Nephron progenitor cell (in vitro differentiated cells): Measurements from ENCODE around the gene WSCD2.

Source experiments
- DNase-seq: peaks from one replicate; pipeline ENCODE4 v3.0.0; 2021
- H3K27ac Mint-ChIP-seq: 2 replicates; pipeline ENCODE4 v1.8.0; 2021; ENCODE audit warnings: mild to moderate bottlenecking, moderate library complexity, mixed read lengths
- H3K27me3 Mint-ChIP-seq: 2 replicates; pipeline ENCODE4 v1.8.0; 2021; ENCODE audit warnings: mild to moderate bottlenecking, low read depth, mixed read lengths; ENCODE audit not compliant: poor library complexity
- H3K36me3 Mint-ChIP-seq: 2 replicates; pipeline ENCODE4 v1.8.0; 2021; ENCODE audit warnings: low read depth, mixed read lengths
- H3K4me1 Mint-ChIP-seq: 2 replicates; pipeline ENCODE4 v1.8.0; 2021; ENCODE audit warnings: mixed read lengths
- H3K4me3 Mint-ChIP-seq: 2 replicates; pipeline ENCODE4 v1.8.0; 2021; ENCODE audit warnings: mild to moderate bottlenecking, moderate library complexity, mixed read lengths
- H3K9me3 Mint-ChIP-seq: 2 replicates; pipeline ENCODE4 v1.8.0; 2021; ENCODE audit warnings: mild to moderate bottlenecking, moderate library complexity, mixed read lengths
- TF ChIP-seq, protein P1 (sequence below): fragments of 200-600 bp; sonication (generic); IDR thresholded peaks from 2 replicates; pipeline ENCODE4 v1.5.0; 2021; ENCODE audit warnings: antibody characterized with exemption

The WSCD2 gene

DNA sequence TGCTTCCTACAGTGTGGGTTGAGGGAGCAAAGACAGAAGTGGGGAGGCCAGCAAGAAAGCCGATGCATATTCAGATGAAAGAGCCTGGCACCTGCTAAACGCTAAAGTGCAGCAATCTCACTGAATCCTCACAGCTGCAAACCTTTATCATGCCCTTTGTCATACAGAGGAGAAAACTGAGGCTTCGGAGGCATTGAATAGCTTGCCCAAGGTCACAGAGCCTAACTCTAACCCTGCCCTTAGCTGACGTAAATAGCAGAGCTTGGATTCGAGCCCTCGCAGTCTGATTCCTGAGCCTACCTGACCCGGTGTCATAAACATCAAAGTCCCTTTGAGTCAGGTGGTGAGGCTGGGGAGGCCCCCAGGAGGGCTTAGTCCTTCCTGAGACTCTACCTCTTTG, 155.1 kb downstream of the WSCD2 start:
- peaks cover 8% of the 10 kb centered on the region for H3K4me1 Mint-ChIP-seq
- H3K27me3 Mint-ChIP-seq = peaks cover 16% of the 10 kb centered on the region
- no peak for DNase-seq
- TF ChIP-seq, protein P1, sequence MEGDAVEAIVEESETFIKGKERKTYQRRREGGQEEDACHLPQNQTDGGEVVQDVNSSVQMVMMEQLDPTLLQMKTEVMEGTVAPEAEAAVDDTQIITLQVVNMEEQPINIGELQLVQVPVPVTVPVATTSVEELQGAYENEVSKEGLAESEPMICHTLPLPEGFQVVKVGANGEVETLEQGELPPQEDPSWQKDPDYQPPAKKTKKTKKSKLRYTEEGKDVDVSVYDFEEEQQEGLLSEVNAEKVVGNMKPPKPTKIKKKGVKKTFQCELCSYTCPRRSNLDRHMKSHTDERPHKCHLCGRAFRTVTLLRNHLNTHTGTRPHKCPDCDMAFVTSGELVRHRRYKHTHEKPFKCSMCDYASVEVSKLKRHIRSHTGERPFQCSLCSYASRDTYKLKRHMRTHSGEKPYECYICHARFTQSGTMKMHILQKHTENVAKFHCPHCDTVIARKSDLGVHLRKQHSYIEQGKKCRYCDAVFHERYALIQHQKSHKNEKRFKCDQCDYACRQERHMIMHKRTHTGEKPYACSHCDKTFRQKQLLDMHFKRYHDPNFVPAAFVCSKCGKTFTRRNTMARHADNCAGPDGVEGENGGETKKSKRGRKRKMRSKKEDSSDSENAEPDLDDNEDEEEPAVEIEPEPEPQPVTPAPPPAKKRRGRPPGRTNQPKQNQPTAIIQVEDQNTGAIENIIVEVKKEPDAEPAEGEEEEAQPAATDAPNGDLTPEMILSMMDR = no peak
- H3K9me3 Mint-ChIP-seq = no peaks in the 10 kb centered on the region
- H3K4me3 Mint-ChIP-seq = no peak overlapping the region
- H3K36me3 Mint-ChIP-seq = no peaks in the 10 kb centered on the region
- no peak overlapping the region for H3K27ac Mint-ChIP-seq

DNA sequence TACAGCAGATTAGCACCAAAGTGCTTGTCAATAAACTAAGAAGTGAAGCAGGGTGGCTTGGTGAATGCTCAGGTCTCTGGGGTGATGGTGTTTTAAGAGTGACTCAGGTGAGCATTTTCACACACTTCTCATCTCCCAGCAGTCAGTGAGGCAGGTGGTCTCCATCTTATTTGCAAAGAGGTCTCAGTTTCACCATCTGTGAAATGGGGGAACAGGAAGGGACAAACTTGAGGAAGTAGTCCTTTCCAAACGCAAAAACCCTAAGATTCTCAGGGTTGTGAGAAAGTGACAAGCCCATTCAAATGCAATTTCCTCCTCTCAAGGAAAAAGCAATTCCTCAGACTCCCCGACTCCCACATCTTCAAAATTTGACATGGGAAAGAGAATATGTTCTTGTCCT, 155.9 kb downstream of the WSCD2 start:
- DNase-seq = no peak
- Mint-ChIP-seq H3K4me1 (peaks cover 8% of the 10 kb centered on the region), H3K27ac (no peak overlapping the region), H3K4me3 (no peak overlapping the region), H3K9me3 (no peaks in the 10 kb centered on the region), H3K36me3 (no peaks in the 10 kb centered on the region), H3K27me3 (peaks cover 10% of the 10 kb centered on the region)
- TF ChIP-seq, protein P1 = no peak

DNA sequence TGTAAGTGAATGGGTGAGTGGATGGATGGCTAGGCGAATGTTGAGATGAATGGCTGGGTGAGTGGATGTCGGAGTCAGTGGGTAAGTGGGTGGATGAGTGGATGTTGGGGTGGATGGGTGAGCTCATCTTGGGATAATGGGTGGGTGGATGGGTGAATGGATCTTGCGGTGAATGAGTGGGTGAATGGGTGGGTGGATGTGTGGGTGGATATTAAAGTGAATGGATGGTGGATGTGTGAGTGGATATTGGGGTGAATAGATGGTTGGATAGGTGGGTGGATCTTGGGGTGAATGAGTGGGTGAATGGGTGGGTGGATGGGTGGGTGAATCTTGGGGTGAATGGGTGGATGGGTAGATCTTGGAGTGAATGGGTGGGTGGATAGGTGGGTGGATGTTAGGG, 158.1 kb downstream of the WSCD2 start:
- H3K36me3 Mint-ChIP-seq = peaks cover 7% of the 10 kb centered on the region
- H3K4me1 Mint-ChIP-seq = peaks cover 4% of the 10 kb centered on the region
- DNase-seq = no peak
- no peak overlapping the region for H3K4me3 Mint-ChIP-seq
- TF ChIP-seq, protein P1 = no peak
- H3K27ac Mint-ChIP-seq = peak overlapping the region; percentile 6
- H3K27me3 Mint-ChIP-seq = peaks cover 9% of the 10 kb centered on the region
- no peaks in the 10 kb centered on the region for H3K9me3 Mint-ChIP-seq

DNA sequence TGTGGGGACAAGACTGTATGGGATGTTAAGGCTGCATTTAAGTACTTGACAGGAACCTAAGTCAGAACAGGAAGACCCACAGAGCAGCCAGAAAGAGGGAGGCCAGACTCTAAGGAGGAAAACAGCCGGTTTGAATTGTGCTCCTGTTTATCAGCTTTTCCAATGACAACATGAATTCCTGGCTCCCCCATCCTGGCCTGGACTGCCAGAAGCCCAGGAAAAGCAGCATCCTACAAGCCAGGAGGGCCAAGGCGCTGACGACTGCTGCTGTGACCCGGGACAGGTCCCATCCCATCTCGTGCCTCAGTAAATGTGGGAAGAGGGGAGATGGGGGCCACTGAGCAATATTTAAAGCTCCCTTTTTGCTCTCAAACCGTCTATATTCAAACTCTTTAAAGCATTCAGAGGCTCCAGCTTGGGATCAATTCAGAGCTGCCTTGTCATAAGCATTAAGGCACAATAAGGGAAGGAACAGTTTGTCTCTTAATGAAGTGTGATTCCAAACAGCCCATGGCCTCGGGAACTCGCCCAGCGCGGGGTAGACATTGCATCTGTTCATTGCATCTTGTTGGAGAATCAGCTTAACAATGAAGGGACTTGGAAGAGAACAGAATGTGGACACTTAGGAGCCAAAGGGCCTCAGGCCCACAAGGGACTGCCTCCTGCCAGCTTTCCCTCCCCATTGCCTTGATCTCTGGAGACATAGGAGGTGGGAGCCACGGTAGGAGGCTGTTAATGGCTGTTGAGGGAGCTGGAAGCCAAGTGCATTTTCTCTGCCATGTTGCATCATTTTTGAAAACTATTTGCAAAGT, 160.5 kb downstream of the WSCD2 start:
- H3K4me3 Mint-ChIP-seq = no peak overlapping the region

DNA sequence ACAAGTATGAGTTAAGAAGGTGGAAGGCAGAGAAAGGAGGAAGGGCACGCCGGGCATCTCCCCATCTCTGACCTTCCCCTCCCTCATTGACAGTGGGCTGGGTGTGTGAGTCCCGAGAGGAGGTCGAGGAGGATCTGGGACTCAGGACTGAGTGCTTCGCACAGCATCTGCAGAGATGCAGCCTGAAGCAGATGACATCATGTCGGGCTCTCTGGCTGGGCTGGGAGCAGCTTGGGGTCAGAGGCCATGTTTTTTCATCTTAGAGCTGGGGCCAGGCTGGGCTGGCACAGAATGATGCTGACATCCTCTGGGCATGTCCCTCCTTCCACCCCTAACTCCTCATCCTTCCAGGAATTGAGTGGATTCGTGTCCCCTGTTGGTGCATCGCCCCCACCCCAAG, 166.6 kb downstream of the WSCD2 start:
- no peaks in the 10 kb centered on the region for H3K27me3 Mint-ChIP-seq
- H3K4me3 Mint-ChIP-seq = no peak overlapping the region
- peaks cover 11% of the 10 kb centered on the region for H3K36me3 Mint-ChIP-seq
- H3K9me3 Mint-ChIP-seq = no peaks in the 10 kb centered on the region
- H3K27ac Mint-ChIP-seq = no peak overlapping the region
- H3K4me1 Mint-ChIP-seq = peaks cover 28% of the 10 kb centered on the region
- TF ChIP-seq, protein P1 = no peak
- peak; percentile 20 for DNase-seq

More for the DNA sequence above, 160.5 kb downstream of the WSCD2 start:
- Mint-ChIP-seq H3K27ac (no peak overlapping the region), H3K36me3 (peaks cover 11% of the 10 kb centered on the region), H3K27me3 (peaks cover 3% of the 10 kb centered on the region), H3K4me1 (no peaks in the 10 kb centered on the region), H3K9me3 (no peaks in the 10 kb centered on the region)
- TF ChIP-seq, protein P1 = no peak
- DNase-seq = no peak

DNA sequence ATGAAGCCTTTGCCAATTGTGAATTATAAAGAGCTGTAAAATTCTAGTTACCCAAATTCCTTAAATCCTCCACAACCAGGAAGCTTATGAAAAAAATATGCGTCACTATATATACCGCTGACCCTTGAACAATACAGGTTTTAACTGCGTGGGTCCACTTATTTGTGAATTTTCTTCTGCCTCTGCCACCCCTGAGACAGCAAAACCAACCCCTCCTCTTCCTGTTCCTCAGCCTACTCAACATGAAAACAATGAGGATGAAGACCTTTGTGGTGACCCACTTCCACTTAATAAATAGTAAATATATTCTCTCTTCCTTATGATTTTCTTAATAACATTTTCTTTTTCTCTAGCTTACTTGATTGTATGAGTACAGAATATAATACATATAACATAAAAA, 167.9 kb downstream of the WSCD2 start:
- Mint-ChIP-seq H3K27ac (no peak overlapping the region), H3K4me1 (peaks cover 30% of the 10 kb centered on the region), H3K36me3 (peaks cover 8% of the 10 kb centered on the region)

More for the DNA sequence above, 167.9 kb downstream of the WSCD2 start:
- Mint-ChIP-seq H3K9me3 (no peaks in the 10 kb centered on the region), H3K4me3 (no peak overlapping the region), H3K27me3 (peaks cover 4% of the 10 kb centered on the region)
- DNase-seq = no peak
- TF ChIP-seq, protein P1 = no peak
